ENCODE measurements around the gene LMAN1L.

DNA sequence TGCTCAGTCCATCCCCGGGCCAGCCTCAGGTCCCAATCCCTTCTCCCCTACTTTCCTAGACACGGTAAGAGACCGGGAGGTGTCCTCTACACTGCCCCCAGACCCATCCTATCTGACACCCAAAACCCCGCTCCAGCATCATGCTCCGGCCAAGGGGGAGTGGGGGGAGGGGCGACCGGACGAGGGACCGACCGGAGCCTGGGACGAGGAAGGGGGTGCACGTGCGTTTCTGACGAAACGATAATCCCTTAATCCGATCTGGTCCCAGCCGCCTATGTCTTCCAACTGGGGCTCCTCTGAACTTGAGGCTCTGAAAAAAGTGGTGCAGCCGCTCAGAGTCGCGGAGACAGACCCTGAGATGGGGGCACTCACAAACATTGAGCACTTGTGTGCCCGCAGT is 14.3 kb downstream of the LMAN1L start:
- TF ChIP-seq, protein P1, sequence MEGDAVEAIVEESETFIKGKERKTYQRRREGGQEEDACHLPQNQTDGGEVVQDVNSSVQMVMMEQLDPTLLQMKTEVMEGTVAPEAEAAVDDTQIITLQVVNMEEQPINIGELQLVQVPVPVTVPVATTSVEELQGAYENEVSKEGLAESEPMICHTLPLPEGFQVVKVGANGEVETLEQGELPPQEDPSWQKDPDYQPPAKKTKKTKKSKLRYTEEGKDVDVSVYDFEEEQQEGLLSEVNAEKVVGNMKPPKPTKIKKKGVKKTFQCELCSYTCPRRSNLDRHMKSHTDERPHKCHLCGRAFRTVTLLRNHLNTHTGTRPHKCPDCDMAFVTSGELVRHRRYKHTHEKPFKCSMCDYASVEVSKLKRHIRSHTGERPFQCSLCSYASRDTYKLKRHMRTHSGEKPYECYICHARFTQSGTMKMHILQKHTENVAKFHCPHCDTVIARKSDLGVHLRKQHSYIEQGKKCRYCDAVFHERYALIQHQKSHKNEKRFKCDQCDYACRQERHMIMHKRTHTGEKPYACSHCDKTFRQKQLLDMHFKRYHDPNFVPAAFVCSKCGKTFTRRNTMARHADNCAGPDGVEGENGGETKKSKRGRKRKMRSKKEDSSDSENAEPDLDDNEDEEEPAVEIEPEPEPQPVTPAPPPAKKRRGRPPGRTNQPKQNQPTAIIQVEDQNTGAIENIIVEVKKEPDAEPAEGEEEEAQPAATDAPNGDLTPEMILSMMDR (IDR thresholded peaks at IDR 0.05) = no peak
- no peak for TF ChIP-seq POLR2AphosphoS5 (IDR thresholded peaks at IDR 0.05)
- no peak for TF ChIP-seq POLR2A (IDR thresholded peaks at IDR 0.05)

Measured in breast epithelium (tissue), 3 donors.